H9 (cell line): ENCODE data around the gene KLHL5. TPM values are rescaled to one million over a fixed set of nuclear protein-coding genes. Genes with fewer than 3 reads are reported as not detected.

Experiments used
- DNase-seq: peaks from one replicate; pipeline ENCODE4 v3.0.0-alpha.2; 2017
- H2AFZ ChIP-seq: one replicate; pipeline ENCODE4 v1.6.1; 2013; ENCODE audit warnings: mild to moderate bottlenecking, low read length, control low read depth, moderate library complexity
- H2AK5ac ChIP-seq: 2 replicates; pipeline ENCODE4 v1.6.1; 2013; ENCODE audit warnings: low read length, control low read depth, mixed read lengths; ENCODE audit not compliant: insufficient read length
- H2BK120ac ChIP-seq: one replicate; pipeline ENCODE4 v1.6.1; 2013; ENCODE audit warnings: low read depth, mild to moderate bottlenecking, low read length, control low read depth, inconsistent platforms; ENCODE audit not compliant: poor library complexity, severe bottlenecking
- H2BK12ac ChIP-seq: 2 replicates; pipeline ENCODE4 v1.6.1; 2013; ENCODE audit warnings: low read length, control low read depth, mixed read lengths, low read depth; ENCODE audit not compliant: insufficient read length
- H2BK15ac ChIP-seq: 2 replicates; pipeline ENCODE4 v1.6.1; 2013; ENCODE audit warnings: low read depth, low read length, control low read depth
- H2BK20ac ChIP-seq: one replicate; pipeline ENCODE4 v1.6.1; 2013; ENCODE audit warnings: low read depth, mild to moderate bottlenecking, low read length, control low read depth, inconsistent platforms; ENCODE audit not compliant: poor library complexity, severe bottlenecking
- H2BK5ac ChIP-seq: 2 replicates; pipeline ENCODE4 v1.6.1; 2013; ENCODE audit warnings: low read length, control low read depth, mixed read lengths; ENCODE audit not compliant: insufficient read length
- H3K14ac ChIP-seq: 2 replicates; pipeline ENCODE4 v1.6.1; 2013; ENCODE audit warnings: low read length, control low read depth; ENCODE audit not compliant: insufficient read depth
- H3K18ac ChIP-seq: 2 replicates; pipeline ENCODE4 v1.6.1; 2013; ENCODE audit warnings: low read depth, mild to moderate bottlenecking, mixed read lengths, low read length, control low read depth; ENCODE audit not compliant: insufficient read length
- H3K23ac ChIP-seq: 2 replicates; pipeline ENCODE4 v1.6.1; 2013; ENCODE audit warnings: low read length, control low read depth, mixed read lengths, low read depth; ENCODE audit not compliant: insufficient read length
- H3K23me2 ChIP-seq: 2 replicates; pipeline ENCODE4 v1.6.1; 2013; ENCODE audit warnings: low read depth, mild to moderate bottlenecking, mixed read lengths, low read length, control low read depth; ENCODE audit not compliant: insufficient read length, poor library complexity, severe bottlenecking
- H3K27ac ChIP-seq: 2 replicates; pipeline ENCODE4 v1.5.1; 2013; ENCODE audit warnings: low read length, control low read depth, mixed read lengths, low read depth; ENCODE audit not compliant: insufficient read length
- H3K27me3 ChIP-seq: 2 replicates; pipeline ENCODE4 v1.6.1; 2013; ENCODE audit warnings: low read length, control low read depth, inconsistent platforms; ENCODE audit not compliant: insufficient read depth
- H3K4ac ChIP-seq: 2 replicates; pipeline ENCODE4 v1.6.1; 2013; ENCODE audit warnings: low read depth, mild to moderate bottlenecking, control low read depth, inconsistent platforms, low read length, moderate library complexity
- H3K4me1 ChIP-seq: 2 replicates; pipeline ENCODE4 v1.6.1; 2013; ENCODE audit warnings: low read length, control low read depth, inconsistent platforms; ENCODE audit not compliant: insufficient read depth
- H3K4me2 ChIP-seq: 2 replicates; pipeline ENCODE4 v1.6.1; 2013; ENCODE audit warnings: low read length, control low read depth, mixed read lengths; ENCODE audit not compliant: insufficient read length, insufficient read depth
- H3K56ac ChIP-seq: 2 replicates; pipeline ENCODE4 v1.6.1; 2013; ENCODE audit warnings: low read depth, mild to moderate bottlenecking, mixed read lengths, low read length, control low read depth; ENCODE audit not compliant: insufficient read length
- H3K79me1 ChIP-seq: 2 replicates; pipeline ENCODE4 v1.6.1; 2013; ENCODE audit warnings: low read depth, mild to moderate bottlenecking, moderate library complexity, low read length, control low read depth, inconsistent platforms; ENCODE audit not compliant: insufficient read depth, poor library complexity, severe bottlenecking
- H3K79me2 ChIP-seq: 2 replicates; pipeline ENCODE4 v1.6.1; 2013; ENCODE audit warnings: low read length, control low read depth, inconsistent platforms; ENCODE audit not compliant: insufficient read depth
- H3K9ac ChIP-seq: 2 replicates; pipeline ENCODE4 v1.6.1; 2013; ENCODE audit warnings: low read length, control low read depth, mixed read lengths; ENCODE audit not compliant: insufficient read length; ENCODE audit errors: extremely low read depth
- H3K9me3 ChIP-seq: one replicate; pipeline ENCODE4 v1.6.1; 2013; ENCODE audit warnings: low read depth, low read length, inconsistent platforms; ENCODE audit not compliant: control insufficient read depth
- H3T11ph ChIP-seq: one replicate; pipeline ENCODE4 v1.6.1; 2013; ENCODE audit warnings: mild to moderate bottlenecking, low read length, control low read depth, inconsistent platforms
- H4K20me1 ChIP-seq: one replicate; pipeline ENCODE4 v1.6.1; 2013; ENCODE audit not compliant: control insufficient read depth, insufficient read length, insufficient read depth
- H4K5ac ChIP-seq: 2 replicates; pipeline ENCODE4 v1.6.1; 2013; ENCODE audit warnings: low read depth, mild to moderate bottlenecking, mixed read lengths, low read length, control low read depth; ENCODE audit not compliant: insufficient read length
- H4K8ac ChIP-seq: replicated peaks from 2 replicates; pipeline ENCODE4 v1.6.1; 2013; ENCODE audit warnings: low read length, control low read depth, mixed read lengths, low read depth; ENCODE audit not compliant: insufficient read length
- H4K91ac ChIP-seq: 2 replicates; pipeline ENCODE4 v1.6.1; 2013; ENCODE audit warnings: low read depth, mild to moderate bottlenecking, moderate library complexity, mixed read lengths, low read length, control low read depth; ENCODE audit not compliant: insufficient read length
- H3K27ac Mint-ChIP-seq, 3 experiments: 2 replicates in 2 of 3; 3 replicates in 1 of 3; pipeline ENCODE4 v1.8.0; 2020 to 2021; ENCODE audit warnings: mixed read lengths in 3 of 3, mild to moderate bottlenecking in 1 of 3, moderate library complexity in 1 of 3
- H3K27me3 Mint-ChIP-seq: 2 replicates; pipeline ENCODE4 v1.8.0; 2021; ENCODE audit warnings: low read depth, mild to moderate bottlenecking, moderate library complexity, mixed read lengths
- H3K36me3 Mint-ChIP-seq, 3 experiments: 2 replicates in 2 of 3; 3 replicates in 1 of 3; pipeline ENCODE4 v1.8.0; 2020 to 2021; ENCODE audit warnings: low read depth in 3 of 3, mixed read lengths in 3 of 3; ENCODE audit not compliant: insufficient read depth in 1 of 3
- H3K4me1 Mint-ChIP-seq, 2 experiments: 2 replicates each; pipeline ENCODE4 v1.8.0; 2020; ENCODE audit warnings: mixed read lengths in 2 of 2
- H3K4me3 Mint-ChIP-seq, 2 experiments: 2 replicates in 1 of 2; 3 replicates in 1 of 2; pipeline ENCODE4 v1.8.0; 2020 to 2021; ENCODE audit warnings: mild to moderate bottlenecking in 2 of 2, mixed read lengths in 2 of 2, moderate library complexity in 1 of 2
- H3K9me3 Mint-ChIP-seq, 2 experiments: 2 replicates in 1 of 2; 3 replicates in 1 of 2; pipeline ENCODE4 v1.8.0; 2020; ENCODE audit warnings: mild to moderate bottlenecking in 2 of 2, mixed read lengths in 2 of 2, moderate library complexity in 1 of 2
- CTCF ChIP-seq: fragments of 200-600 bp; sonication (generic); conservative IDR thresholded peaks from 3 replicates; pipeline ENCODE4 v1.8.0; 2021; ENCODE audit warnings: antibody characterized with exemption, mild to moderate bottlenecking
- WGBS: extraction: QIAGEN DNeasy Blood & Tissue Kit; methylation state at CpG from one replicate; pipeline ENCODE4 v1.1.7; 2013; ENCODE audit warnings: missing lambda C conversion rate, low lambda C conversion rate, mixed read lengths; ENCODE audit not compliant: insufficient read length; ENCODE audit errors: extremely low coverage; 5-methylcytosine and 5-hydroxymethylcytosine counted together
- total RNA-seq: library from RNA; stranded (reverse); gene quantifications from 2 replicates; pipeline ENCODE4 v1.2.1, GENCODE V29; 2021

The KLHL5 gene
- total RNA-seq, 1 experiment from 2014 or later = 16.8 TPM

GRCh38 chr4:39066371-39066770 lies 4.3 kb downstream of the KLHL5 start:
- Histone ChIP-seq H4K20me1 (peaks cover 2% of the 10 kb centered on the region), H3K27ac (no peak overlapping the region), H3K79me2 (0 out of 2 replicates have a peak, but pooled peaks cover 2% of the 10 kb centered on the region), H3K14ac (no peak overlapping the region), H2AK5ac (no peak overlapping the region), H3K9me3 (no peaks in the 10 kb centered on the region), H2AFZ (no peak overlapping the region), H3K23me2 (no peaks in the 10 kb centered on the region), H3K4me1 (peaks cover 6% of the 10 kb centered on the region; the same call in 1 of the 2 replicates), H2BK12ac (no peak overlapping the region), H2BK120ac (no peak overlapping the region), H3K9ac (no peak overlapping the region), H3K4ac (no peak overlapping the region), H3K18ac (no peak overlapping the region), H2BK15ac (no peak overlapping the region), H4K8ac (no peak overlapping the region), H3T11ph (no peak overlapping the region), H4K5ac (no peak overlapping the region), H3K4me2 (no peak overlapping the region), H3K56ac (no peak overlapping the region), H3K23ac (no peak overlapping the region), H4K91ac (no peak overlapping the region), H2BK5ac (no peak overlapping the region), H2BK20ac (no peak overlapping the region), H3K27me3 (no peaks in the 10 kb centered on the region), H3K79me1 (no peaks in the 10 kb centered on the region)
- H3K9me3 Mint-ChIP-seq = no peaks in the 10 kb centered on the region
- no peak overlapping the region for H3K4me3 Mint-ChIP-seq
- H3K4me1 Mint-ChIP-seq = peaks cover 20 to 30% of the 10 kb centered on the region in 2 experiments
- no peak for DNase-seq
- no peaks in the 10 kb centered on the region for H3K36me3 Mint-ChIP-seq
- H3K27ac Mint-ChIP-seq = no peak overlapping the region
- TF ChIP-seq CTCF = no peak
- WGBS = no CpG with 5 or more reads among the region's 2 CpGs
- H3K27me3 Mint-ChIP-seq = no peaks in the 10 kb centered on the region
